Psoas muscle (tissue), 8 donors: ENCODE measurements around the gene PDE4D. TPM values are rescaled to one million over a fixed set of nuclear protein-coding genes. Genes with fewer than 3 reads are reported as not detected.

Experiments
- ATAC-seq, 4 donors: fragments of 200-7000 bp; cut with Tn5 transposase; one replicate each; pipeline ENCODE4 v1.9.1; 2020; ENCODE audit warnings: moderate library complexity in 3 of 4, mild to moderate bottlenecking in 2 of 4
- DNase-seq, 2 donors: peaks; one replicate each; pipeline ENCODE4 v3.0.0-alpha.2; 2020
- H3K27ac ChIP-seq: fragments of 200-600 bp; one replicate; pipeline ENCODE4 v1.8.0; 2022
- H3K27me3 ChIP-seq, 3 donors: fragments of 200-600 bp in 1 of 3; one replicate each; pipeline versions ENCODE4 v1.6.1 to v1.8.0; 2013 to 2022; ENCODE audit warnings: low read length in 2 of 3, mild to moderate bottlenecking in 2 of 3, moderate library complexity in 1 of 3; ENCODE audit not compliant: insufficient read depth in 3 of 3
- H3K36me3 ChIP-seq, 2 donors: fragments of 200-600 bp in 1 of 2; one replicate each; pipeline versions ENCODE4 v1.6.1 to v1.8.0; 2013 to 2022; ENCODE audit warnings: low read depth in 1 of 2, mild to moderate bottlenecking in 1 of 2, moderate library complexity in 1 of 2; ENCODE audit not compliant: insufficient read depth in 1 of 2
- H3K4me1 ChIP-seq: fragments of 200-600 bp; one replicate; pipeline ENCODE4 v1.8.0; 2022
- H3K4me3 ChIP-seq: fragments of 200-600 bp; one replicate; pipeline ENCODE4 v1.8.0; 2022; ENCODE audit warnings: mild to moderate bottlenecking
- H3K9me3 ChIP-seq: fragments of 200-600 bp; one replicate; pipeline ENCODE4 v1.8.0; 2022
- WGBS, 3 donors: extraction: QIAGEN DNeasy Blood & Tissue Kit; methylation state at CpG; one replicate each; pipeline versions ENCODE4 v1.1.6 to v1.1.7; 2013; 5-methylcytosine and 5-hydroxymethylcytosine counted together
- intact Hi-C, 2 donors: fragments of 100-400 bp; cut with DNase I; formaldehyde crosslinking; loops; one replicate each; pipeline versions ENCODE4 v1.11.0 to v1.14.2; 2022
- polyA plus RNA-seq, 3 donors: library from polyadenylated mRNA; stranded (reverse); fragments of 200-250 nt; gene quantifications; one replicate each; pipeline ENCODE4 v1.2.3, GENCODE V29; 2013
- total RNA-seq, 4 donors: library from RNA; stranded (reverse); fragmentation: NEBNext Ultra II Directional in 2 of 4; extraction: Animal tissue kit (Norgen Biotek cat#: 25700) in 2 of 4; gene quantifications; one replicate each; pipeline versions ENCODE4 v1.2.1 to v1.2.4, GENCODE V29; 2021 to 2023
- TF ChIP-seq, protein P1 (sequence below): fragments of 200-600 bp; IDR thresholded peaks from one replicate; pipeline ENCODE4 v1.8.0; 2022; ENCODE audit warnings: antibody characterized with exemption
- donor health status: healthy with polysubstance abuse.
- donor health status: DM: no; HTN: no; CAD: no; lungs with moderate emphysema.
- donor health status: Bipolar disorder and iron deficiency.
- donor health status: healthy.
- donor health status: DM: yes; HTN: yes; CAD: no.
- donor health status: DM: no; HTN: no; CAD: no.
- donor health status: DM: no; HTN: no; CAD: no.
- donor health status: DM: yes; HTN: yes; CAD: no.

Gene PDE4D
- total and polyA plus RNA-seq, 7 donors: 42.6 to 283 (median 88.7) TPM

DNA sequence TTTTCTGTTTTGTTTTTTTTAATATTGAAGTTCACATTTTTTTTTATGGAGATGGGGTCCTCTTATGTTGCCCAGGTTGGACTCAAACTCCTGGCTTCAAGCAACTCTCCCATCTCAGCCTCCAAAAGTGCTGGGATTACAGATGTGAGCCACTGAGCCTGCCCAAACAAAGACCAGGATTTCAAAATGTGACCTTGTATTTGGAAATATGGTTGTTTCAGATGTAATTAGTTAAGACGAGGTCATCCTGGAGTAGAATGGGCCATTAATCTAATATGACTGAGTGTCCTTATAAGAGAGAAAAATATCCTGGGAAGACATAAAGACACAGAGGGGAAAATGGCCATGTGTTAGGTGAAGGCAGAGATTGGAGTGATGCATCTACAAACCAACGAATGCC is 970.2 kb downstream of the PDE4D start:
- intact Hi-C loops: loop anchor here (5.0 to 10.0 kb wide), 2 partner anchors 36 to 81 kb away; no protein-coding TSS in a partner anchor
- WGBS, 3 donors: 32 to 55% (median 37%) methylated on average over 2 of the region's 2 CpGs

DNA sequence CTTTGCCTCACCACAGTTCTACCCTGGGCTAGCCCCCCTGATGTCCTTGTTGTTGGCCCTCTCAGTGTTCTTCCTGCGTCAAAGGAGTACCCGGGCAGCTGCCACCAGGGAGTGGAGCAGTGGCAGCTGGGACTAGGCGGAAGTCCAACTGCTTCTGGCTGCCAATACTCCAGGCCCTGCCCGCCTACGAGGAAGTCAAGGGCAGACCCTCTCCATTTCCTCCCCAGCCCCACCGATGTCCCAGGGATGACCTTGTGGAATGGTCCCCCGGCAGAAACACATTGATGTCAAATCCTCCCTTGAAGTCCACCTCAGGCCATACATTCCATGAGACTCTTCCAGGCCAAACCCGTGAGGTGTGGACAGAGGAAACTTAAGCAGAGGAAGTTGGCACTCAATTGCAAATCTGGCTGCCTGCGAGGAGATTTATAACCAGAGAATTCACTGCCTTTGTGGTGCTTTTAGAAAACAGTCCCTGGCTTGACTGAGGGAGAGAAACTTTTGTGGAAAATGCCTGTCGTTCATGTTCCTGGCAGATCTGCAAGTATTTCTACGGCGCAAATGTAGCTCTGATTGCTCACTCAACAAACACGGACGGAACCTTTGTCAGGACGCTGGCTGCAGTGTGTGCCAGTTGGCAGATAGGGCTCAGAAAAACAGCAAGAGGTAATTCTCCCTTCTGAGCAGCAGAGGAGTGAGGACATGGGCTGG is 970.9 kb downstream of the PDE4D start:
- H3K27me3 ChIP-seq: no peaks in the 10 kb centered on the region
- peak overlapping the region; percentile 54 for H3K4me3 ChIP-seq
- TF ChIP-seq, protein P1, sequence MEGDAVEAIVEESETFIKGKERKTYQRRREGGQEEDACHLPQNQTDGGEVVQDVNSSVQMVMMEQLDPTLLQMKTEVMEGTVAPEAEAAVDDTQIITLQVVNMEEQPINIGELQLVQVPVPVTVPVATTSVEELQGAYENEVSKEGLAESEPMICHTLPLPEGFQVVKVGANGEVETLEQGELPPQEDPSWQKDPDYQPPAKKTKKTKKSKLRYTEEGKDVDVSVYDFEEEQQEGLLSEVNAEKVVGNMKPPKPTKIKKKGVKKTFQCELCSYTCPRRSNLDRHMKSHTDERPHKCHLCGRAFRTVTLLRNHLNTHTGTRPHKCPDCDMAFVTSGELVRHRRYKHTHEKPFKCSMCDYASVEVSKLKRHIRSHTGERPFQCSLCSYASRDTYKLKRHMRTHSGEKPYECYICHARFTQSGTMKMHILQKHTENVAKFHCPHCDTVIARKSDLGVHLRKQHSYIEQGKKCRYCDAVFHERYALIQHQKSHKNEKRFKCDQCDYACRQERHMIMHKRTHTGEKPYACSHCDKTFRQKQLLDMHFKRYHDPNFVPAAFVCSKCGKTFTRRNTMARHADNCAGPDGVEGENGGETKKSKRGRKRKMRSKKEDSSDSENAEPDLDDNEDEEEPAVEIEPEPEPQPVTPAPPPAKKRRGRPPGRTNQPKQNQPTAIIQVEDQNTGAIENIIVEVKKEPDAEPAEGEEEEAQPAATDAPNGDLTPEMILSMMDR: no peak
- peak; percentile 84 to 93 for DNase-seq
- WGBS, 3 donors: 11 to 15% (median 14%) methylated on average over 15 of the region's 15 CpGs
- peak; percentile 92 to 95 (median 94) for ATAC-seq
- H3K9me3 ChIP-seq: no peaks in the 10 kb centered on the region
- intact Hi-C loops: loop anchor here (5.0 to 10.0 kb wide), 2 partner anchors 35 to 82 kb away; no protein-coding TSS in a partner anchor
- peaks cover 52% of the 10 kb centered on the region for H3K4me1 ChIP-seq
- no peaks in the 10 kb centered on the region for H3K36me3 ChIP-seq
- H3K27ac ChIP-seq: peak overlapping the region; percentile 96

More for the DNA sequence above, 970.2 kb downstream of the PDE4D start:
- TF ChIP-seq, protein P1: no peak
- H3K36me3 ChIP-seq: no peaks in the 10 kb centered on the region
- H3K27ac ChIP-seq: peak overlapping the region; percentile 96
- peaks cover 52% of the 10 kb centered on the region for H3K4me1 ChIP-seq
- H3K9me3 ChIP-seq: no peaks in the 10 kb centered on the region
- H3K27me3 ChIP-seq: no peaks in the 10 kb centered on the region
- DNase-seq: no peak
- ATAC-seq: no peak
- H3K4me3 ChIP-seq: peak overlapping the region; percentile 54

DNA sequence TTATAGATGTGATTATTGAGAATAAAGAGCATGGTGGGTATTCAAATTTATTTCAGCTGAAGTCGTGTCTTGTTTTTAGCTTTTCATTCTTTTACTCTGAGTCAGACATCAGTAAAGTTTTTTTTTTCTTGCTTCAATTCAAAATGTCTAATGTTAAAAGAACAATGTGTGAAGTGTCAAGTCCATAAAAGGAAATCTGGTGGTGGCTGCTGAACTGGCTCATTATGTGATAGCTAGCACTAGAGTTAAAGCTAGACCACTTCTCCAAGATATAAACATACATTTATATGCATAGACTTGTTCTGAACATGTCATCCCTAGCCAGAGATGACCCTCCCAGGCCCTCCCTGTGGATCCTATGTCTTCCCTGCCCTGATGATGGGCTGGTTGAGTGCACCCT is 972.4 kb downstream of the PDE4D start:
- DNase-seq (no peak), ATAC-seq (no peak)
- TF ChIP-seq, protein P1: no peak
- peaks cover 51% of the 10 kb centered on the region for H3K4me1 ChIP-seq
- peak overlapping the region; percentile 96 for H3K27ac ChIP-seq
- no peaks in the 10 kb centered on the region for H3K9me3 ChIP-seq
- WGBS, 3 donors: 43 to 67% (median 58%) methylated on average over 1 of the region's 1 CpG
- no peak overlapping the region for H3K4me3 ChIP-seq
- intact Hi-C loops: loop anchor here (5.0 to 10.0 kb wide), 2 partner anchors 34 to 84 kb away; no protein-coding TSS in a partner anchor
- H3K27me3 ChIP-seq: no peaks in the 10 kb centered on the region
- H3K36me3 ChIP-seq: no peaks in the 10 kb centered on the region

DNA sequence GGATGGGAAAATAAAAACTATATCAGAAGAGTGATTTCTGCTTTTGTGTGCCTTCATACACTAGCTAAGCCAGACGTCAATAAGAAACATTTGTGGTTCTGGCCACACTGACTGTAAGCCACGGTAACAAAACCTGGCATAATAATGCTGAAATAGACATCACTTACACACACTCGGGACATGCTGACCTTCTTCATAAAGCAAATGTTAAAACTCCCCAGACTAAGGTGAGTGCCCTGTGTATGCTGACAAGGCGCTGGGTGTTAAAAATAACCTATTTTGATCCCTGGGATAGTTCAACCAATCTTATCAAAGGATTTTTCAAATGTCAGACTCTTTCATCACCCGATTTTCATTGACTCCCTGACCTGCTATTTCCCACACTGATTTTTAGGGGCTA is 973.7 kb downstream of the PDE4D start:
- peaks cover 41% of the 10 kb centered on the region for H3K4me1 ChIP-seq
- no peak overlapping the region for H3K27ac ChIP-seq

More for the DNA sequence above, 973.7 kb downstream of the PDE4D start:
- intact Hi-C loops: loop anchor here (5.0 to 10.0 kb wide), 2 partner anchors 33 to 85 kb away; no protein-coding TSS in a partner anchor
- no peaks in the 10 kb centered on the region for H3K27me3 ChIP-seq
- H3K36me3 ChIP-seq: no peaks in the 10 kb centered on the region
- H3K4me3 ChIP-seq: no peak overlapping the region
- H3K9me3 ChIP-seq: no peaks in the 10 kb centered on the region
- TF ChIP-seq, protein P1: no peak
- 31 to 43% (median 34%) methylated on average over 5 of the region's 5 CpGs for WGBS, 3 donors
- DNase-seq (no peak), ATAC-seq (no peak)
